SKM-1 treated with dmso at 0.1 percent for 144 hours (cell line): ENCODE data around the gene BIRC5.

ENCODE experiments used
- DNase-seq: peaks from one replicate; lab custom pipeline; 2025; ENCODE audit not compliant: unreplicated experiment; lab: John Stamatoyannopoulos, UW

Gene BIRC5

GRCh38 chr17:78183916-78184315, 30.1 kb upstream of the BIRC5 start:
- DNase-seq: no peak

GRCh38 chr17:78184351-78184750, 29.7 kb upstream of the BIRC5 start:
- DNase-seq: no peak

- no peak for DNase-seq
These were observed 29.2 kb upstream of the BIRC5 start for GRCh38 chr17:78184868-78185267.

GRCh38 chr17:78185981-78186691, 27.9 kb upstream of the BIRC5 start:
- peak; percentile 23 for DNase-seq

- peak; percentile 96 for DNase-seq
These were observed 27.1 kb upstream of the BIRC5 start, which contains the start of the genes AFMID and TK1 for GRCh38 chr17:78186692-78187595. Gene AFMID (plus strand): TSS chr17:78187362. CDS start chr17:78187371, 9 bp downstream. Gene TK1 (minus strand): TSS chr17:78187052. CDS start chr17:78186994, 58 bp downstream.

GRCh38 chr17:78196716-78197115, 17.3 kb upstream of the BIRC5 start:
- DNase-seq: no peak

- no peak for DNase-seq
These were observed 16.8 kb upstream of the BIRC5 start for GRCh38 chr17:78197147-78197832.

GRCh38 chr17:78200451-78200850, 13.6 kb upstream of the BIRC5 start:
- no peak for DNase-seq

GRCh38 chr17:78202666-78203065, 11.4 kb upstream of the BIRC5 start:
- DNase-seq: no peak

- no peak for DNase-seq
These were observed 9.5 kb upstream of the BIRC5 start for GRCh38 chr17:78204387-78205123.

GRCh38 chr17:78205124-78205775, 8.8 kb upstream of the BIRC5 start:
- DNase-seq: no peak

GRCh38 chr17:78206298-78206697, 7.8 kb upstream of the BIRC5 start:
- DNase-seq: no peak

- no peak for DNase-seq
These were observed 5.6 kb upstream of the BIRC5 start for GRCh38 chr17:78208486-78208885.

- DNase-seq: no peak
These were observed 3.9 kb upstream of the BIRC5 start for GRCh38 chr17:78210111-78210510.

GRCh38 chr17:78211032-78211431, 3.0 kb upstream of the BIRC5 start:
- DNase-seq: no peak

- DNase-seq: no peak
These were observed 631 bp downstream of the BIRC5 start for GRCh38 chr17:78214706-78215061.

- no peak for DNase-seq
These were observed 5.5 kb downstream of the BIRC5 start for GRCh38 chr17:78219396-78220150.

- DNase-seq: no peak
These were observed 9.0 kb downstream of the BIRC5 start for GRCh38 chr17:78223061-78223460.

GRCh38 chr17:78223765-78224164, 9.7 kb downstream of the BIRC5 start:
- no peak for DNase-seq
